22Rv1 (cell line): ENCODE data around the gene BCL10.

Experiments
- CTCF ChIP-seq: fragments of 450-650 bp; IDR thresholded peaks from 2 replicates; pipeline ENCODE4 v1.5.1; 2017; ENCODE audit warnings: mild to moderate bottlenecking
- ZFX ChIP-seq: fragments of 450-650 bp; IDR thresholded peaks from 2 replicates; pipeline ENCODE4 v1.6.1; 2017; ENCODE audit warnings: antibody characterized with exemption, borderline replicate concordance

GRCh38 chr1:85220756-85221201, 55.7 kb downstream of the BCL10 start:
- no peak for TF ChIP-seq CTCF
- no peak for TF ChIP-seq ZFX
